Mammary epithelial cell (primary cell): ENCODE measurements around the gene RNF183.

Source experiments
- CTCF ChIP-seq, 2 donors: IDR thresholded peaks in 1 of 2; conservative IDR thresholded peaks in 1 of 2; 2 replicates each; pipeline ENCODE4 v1.5.1; 2011 to 2012; ENCODE audit warnings: inconsistent platforms in 2 of 2, low read length in 2 of 2, mild to moderate bottlenecking in 2 of 2, control low read depth in 1 of 2, low read depth in 1 of 2; ENCODE audit not compliant: insufficient read depth in 1 of 2; ENCODE audit errors: extremely low read depth in 1 of 2
- EZH2 ChIP-seq: IDR thresholded peaks from 2 replicates; pipeline ENCODE4 v1.6.1; 2012; ENCODE audit warnings: low read length, inconsistent platforms, borderline replicate concordance

GRCh38 chr9:113322671-113323070 is 19.5 kb upstream of the RNF183 start:
- TF ChIP-seq EZH2 (no peak), CTCF (conservative IDR thresholded peaks at IDR 0.05 in 1 of 2, IDR thresholded peaks at IDR 0.05 in 1 of 2; ENCODE audit: extremely low read depth in 1 of 2, insufficient read depth in 1 of 2, low read depth in 1 of 2, low read length in 2 of 2) (no peak)
